ENCODE measurements around the gene NARF.

Gene NARF

GRCh38 chr17:82440991-82441627, 17.4 kb upstream of the NARF start:
- no peak overlapping the region for H4K12ac ChIP-seq (ENCODE audit: low read depth, low read length)
- H3K9ac ChIP-seq (ENCODE audit: low read length) = no peak overlapping the region
- H3K14ac ChIP-seq (ENCODE audit: low read length) = no peak overlapping the region
- H3K4me3 ChIP-seq (ENCODE audit: low read depth, low read length) = peak overlapping the region; percentile 54
- H3K4ac ChIP-seq (ENCODE audit: low read depth, low read length) = no peak overlapping the region
- no peak overlapping the region for H2AK5ac ChIP-seq (ENCODE audit: low read length)
- no peaks in the 10 kb centered on the region for H3K9me3 ChIP-seq (ENCODE audit: insufficient read depth, low read depth, low read length)
- H3K18ac ChIP-seq (ENCODE audit: low read length) = no peak overlapping the region
- no peaks in the 10 kb centered on the region for H3K27me3 ChIP-seq (ENCODE audit: insufficient read depth, low read length)
- peak; percentile 21 to 55 for DNase-seq
- H2AFZ ChIP-seq (ENCODE audit: insufficient read depth, low read length, poor library complexity) = no peak overlapping the region
- no peaks in the 10 kb centered on the region for H3K79me2 ChIP-seq (ENCODE audit: control insufficient read depth, insufficient read depth, low read length, poor library complexity)
- no peak overlapping the region for H3K27ac ChIP-seq (ENCODE audit: low read depth, low read length)
- no peak overlapping the region for H3K23ac ChIP-seq (ENCODE audit: low read length)
- H4K91ac ChIP-seq (ENCODE audit: low read depth, low read length) = no peak overlapping the region
- H3K36me3 ChIP-seq (ENCODE audit: control insufficient read depth in 1 of 2, insufficient read depth in 2 of 2, low read length in 2 of 2) = peaks cover 46 to 49% of the 10 kb centered on the region in 2 experiments
- no CpG with 5 or more reads among the region's 17 CpGs for WGBS (ENCODE audit: extremely low coverage, insufficient coverage, insufficient read length)
- H4K8ac ChIP-seq (ENCODE audit: low read depth, low read length) = no peak overlapping the region
- no peak overlapping the region for H2BK120ac ChIP-seq (ENCODE audit: insufficient read depth, low read length, poor library complexity)
- no peak overlapping the region for H3K4me2 ChIP-seq (ENCODE audit: low read length)
- H2BK12ac ChIP-seq (ENCODE audit: low read length) = no peak overlapping the region
- H2BK5ac ChIP-seq (ENCODE audit: low read depth, low read length, poor library complexity) = no peak overlapping the region
- no peaks in the 10 kb centered on the region for H3K79me1 ChIP-seq (ENCODE audit: low read length)
- no peaks in the 10 kb centered on the region for H3K4me1 ChIP-seq (ENCODE audit: control insufficient read depth in 1 of 2, insufficient read depth in 2 of 2, low read length in 2 of 2)

GRCh38 chr17:82441691-82442487, 16.7 kb upstream of the NARF start:
- Histone ChIP-seq H2BK12ac (ENCODE audit: low read length) (no peak overlapping the region), H3K4me1 (ENCODE audit: control insufficient read depth in 1 of 2, insufficient read depth in 2 of 2, low read length in 2 of 2) (peaks cover 0 to 2% of the 10 kb centered on the region in 2 experiments), H3K4me2 (ENCODE audit: low read length) (no peak overlapping the region), H2AFZ (ENCODE audit: insufficient read depth, low read length, poor library complexity) (no peak overlapping the region), H3K9me3 (ENCODE audit: insufficient read depth, low read depth, low read length) (no peaks in the 10 kb centered on the region), H3K4me3 (ENCODE audit: low read depth, low read length) (no peak overlapping the region), H3K79me1 (ENCODE audit: low read length) (no peaks in the 10 kb centered on the region), H3K9ac (ENCODE audit: low read length) (no peak overlapping the region), H3K4ac (ENCODE audit: low read depth, low read length) (no peak overlapping the region), H4K12ac (ENCODE audit: low read depth, low read length) (no peak overlapping the region), H3K18ac (ENCODE audit: low read length) (no peak overlapping the region), H2AK5ac (ENCODE audit: low read length) (no peak overlapping the region), H3K36me3 (ENCODE audit: control insufficient read depth in 1 of 2, insufficient read depth in 2 of 2, low read length in 2 of 2) (peaks cover 46 to 51% of the 10 kb centered on the region in 2 experiments), H4K91ac (ENCODE audit: low read depth, low read length) (no peak overlapping the region), H3K79me2 (ENCODE audit: control insufficient read depth, insufficient read depth, low read length, poor library complexity) (no peaks in the 10 kb centered on the region), H3K14ac (ENCODE audit: low read length) (no peak overlapping the region), H3K27ac (ENCODE audit: low read depth, low read length) (no peak overlapping the region), H3K27me3 (ENCODE audit: insufficient read depth, low read length) (no peaks in the 10 kb centered on the region), H2BK120ac (ENCODE audit: insufficient read depth, low read length, poor library complexity) (no peak overlapping the region), H3K23ac (ENCODE audit: low read length) (no peak overlapping the region), H4K8ac (ENCODE audit: low read depth, low read length) (no peak overlapping the region), H2BK5ac (ENCODE audit: low read depth, low read length, poor library complexity) (no peak overlapping the region)
- WGBS (ENCODE audit: extremely low coverage, insufficient coverage, insufficient read length) = no CpG with 5 or more reads among the region's 27 CpGs
- peak; percentile 92 for DNase-seq

- H3K4me3 ChIP-seq (ENCODE audit: low read depth, low read length) = no peak overlapping the region
- no peaks in the 10 kb centered on the region for H3K27me3 ChIP-seq (ENCODE audit: insufficient read depth, low read length)
- no peak overlapping the region for H3K14ac ChIP-seq (ENCODE audit: low read length)
- H3K4ac ChIP-seq (ENCODE audit: low read depth, low read length) = no peak overlapping the region
- peaks cover 42 to 48% of the 10 kb centered on the region in 2 experiments for H3K36me3 ChIP-seq (ENCODE audit: control insufficient read depth in 1 of 2, insufficient read depth in 2 of 2, low read length in 2 of 2)
- no peak overlapping the region for H3K27ac ChIP-seq (ENCODE audit: low read depth, low read length)
- no peak overlapping the region for H4K12ac ChIP-seq (ENCODE audit: low read depth, low read length)
- H2BK5ac ChIP-seq (ENCODE audit: low read depth, low read length, poor library complexity) = no peak overlapping the region
- no peak overlapping the region for H2BK120ac ChIP-seq (ENCODE audit: insufficient read depth, low read length, poor library complexity)
- no peak overlapping the region for H2AK5ac ChIP-seq (ENCODE audit: low read length)
- H3K79me2 ChIP-seq (ENCODE audit: control insufficient read depth, insufficient read depth, low read length, poor library complexity) = no peaks in the 10 kb centered on the region
- no peak overlapping the region for H2BK12ac ChIP-seq (ENCODE audit: low read length)
- H3K79me1 ChIP-seq (ENCODE audit: low read length) = no peaks in the 10 kb centered on the region
- H3K9me3 ChIP-seq (ENCODE audit: insufficient read depth, low read depth, low read length) = no peaks in the 10 kb centered on the region
- peaks cover 0 to 2% of the 10 kb centered on the region in 2 experiments for H3K4me1 ChIP-seq (ENCODE audit: control insufficient read depth in 1 of 2, insufficient read depth in 2 of 2, low read length in 2 of 2)
- no peak overlapping the region for H3K23ac ChIP-seq (ENCODE audit: low read length)
- no peak overlapping the region for H3K18ac ChIP-seq (ENCODE audit: low read length)
- WGBS (ENCODE audit: extremely low coverage, insufficient coverage, insufficient read length) = no CpG with 5 or more reads among the region's 28 CpGs
- no peak overlapping the region for H4K8ac ChIP-seq (ENCODE audit: low read depth, low read length)
- DNase-seq = peak in 1 of 2 donors; percentile 19
- H3K9ac ChIP-seq (ENCODE audit: low read length) = no peak overlapping the region
- no peak overlapping the region for H4K91ac ChIP-seq (ENCODE audit: low read depth, low read length)
- no peak overlapping the region for H3K4me2 ChIP-seq (ENCODE audit: low read length)
- H2AFZ ChIP-seq (ENCODE audit: insufficient read depth, low read length, poor library complexity) = no peak overlapping the region
These were observed 15.7 kb upstream of the NARF start for GRCh38 chr17:82442643-82443464.

GRCh38 chr17:82443465-82444283, 14.9 kb upstream of the NARF start:
- no peak overlapping the region for H2BK120ac ChIP-seq (ENCODE audit: insufficient read depth, low read length, poor library complexity)
- WGBS (ENCODE audit: extremely low coverage, insufficient coverage, insufficient read length) = no CpG with 5 or more reads among the region's 40 CpGs
- H3K4me1 ChIP-seq (ENCODE audit: control insufficient read depth in 1 of 2, insufficient read depth in 2 of 2, low read length in 2 of 2) = peaks cover 0 to 2% of the 10 kb centered on the region in 2 experiments
- H3K4me2 ChIP-seq (ENCODE audit: low read length) = no peak overlapping the region
- H4K8ac ChIP-seq (ENCODE audit: low read depth, low read length) = no peak overlapping the region
- H3K79me2 ChIP-seq (ENCODE audit: control insufficient read depth, insufficient read depth, low read length, poor library complexity) = no peaks in the 10 kb centered on the region
- no peak for DNase-seq
- H3K4me3 ChIP-seq (ENCODE audit: low read depth, low read length) = no peak overlapping the region
- no peak overlapping the region for H3K4ac ChIP-seq (ENCODE audit: low read depth, low read length)
- H2BK5ac ChIP-seq (ENCODE audit: low read depth, low read length, poor library complexity) = no peak overlapping the region
- no peaks in the 10 kb centered on the region for H3K9me3 ChIP-seq (ENCODE audit: insufficient read depth, low read depth, low read length)
- H3K79me1 ChIP-seq (ENCODE audit: low read length) = no peaks in the 10 kb centered on the region
- H3K23ac ChIP-seq (ENCODE audit: low read length) = no peak overlapping the region
- no peak overlapping the region for H2AK5ac ChIP-seq (ENCODE audit: low read length)
- no peak overlapping the region for H2BK12ac ChIP-seq (ENCODE audit: low read length)
- no peak overlapping the region for H2AFZ ChIP-seq (ENCODE audit: insufficient read depth, low read length, poor library complexity)
- no peaks in the 10 kb centered on the region for H3K27me3 ChIP-seq (ENCODE audit: insufficient read depth, low read length)
- H3K36me3 ChIP-seq (ENCODE audit: control insufficient read depth in 1 of 2, insufficient read depth in 2 of 2, low read length in 2 of 2) = peaks cover 42 to 50% of the 10 kb centered on the region in 2 experiments
- H3K18ac ChIP-seq (ENCODE audit: low read length) = no peak overlapping the region
- H4K91ac ChIP-seq (ENCODE audit: low read depth, low read length) = no peak overlapping the region
- no peak overlapping the region for H3K27ac ChIP-seq (ENCODE audit: low read depth, low read length)
- H4K12ac ChIP-seq (ENCODE audit: low read depth, low read length) = no peak overlapping the region
- no peak overlapping the region for H3K9ac ChIP-seq (ENCODE audit: low read length)
- H3K14ac ChIP-seq (ENCODE audit: low read length) = no peak overlapping the region

Measured in trophoblast cell (in vitro differentiated cells and primary cell).